Esophagus squamous epithelium (tissue), 5 donors: ENCODE measurements around the gene ACP7. TPM values are rescaled to one million over a fixed set of nuclear protein-coding genes. Genes with fewer than 3 reads are reported as not detected.

ENCODE experiments used
- DNase-seq: peaks from one replicate; lab custom pipeline; 2025; lab: John Stamatoyannopoulos, UW
- H3K27ac ChIP-seq, 4 donors: fragments of 200-600 bp; sonication (generic); one replicate each; pipeline ENCODE4 v1.5.1; 2016 to 2019; ENCODE audit warnings: mild to moderate bottlenecking in 1 of 4
- H3K27me3 ChIP-seq, 4 donors: fragments of 200-600 bp; sonication (generic); 1 replicate in 3 of 4; 2 replicates in 1 of 4; pipeline versions ENCODE4 v1.5.1 to v1.6.0; 2017 to 2021; ENCODE audit warnings: antibody characterized with exemption in 1 of 4
- H3K36me3 ChIP-seq, 3 donors: fragments of 200-600 bp; sonication (generic); one replicate each; pipeline ENCODE4 v1.5.1; 2016 to 2019
- H3K4me1 ChIP-seq, 3 donors: fragments of 200-600 bp; sonication (generic); one replicate each; pipeline ENCODE4 v1.5.1; 2017 to 2019
- H3K4me3 ChIP-seq, 4 donors: fragments of 200-600 bp; sonication (generic); 1 replicate in 3 of 4; 2 replicates in 1 of 4; pipeline ENCODE4 v1.5.1; 2016 to 2019; ENCODE audit warnings: mild to moderate bottlenecking in 2 of 4, moderate library complexity in 1 of 4
- H3K9me3 ChIP-seq, 3 donors: fragments of 200-600 bp; sonication (generic); one replicate each; pipeline ENCODE4 v1.5.1; 2016 to 2019
- CTCF ChIP-seq, 6 experiments: fragments of 450-650 bp in 4 of 6; fragments of 200-600 bp in 2 of 6; sonication (generic) in 2 of 6; IDR thresholded peaks; one replicate each; pipeline ENCODE4 v1.5.1; 2016 to 2019; ENCODE audit warnings: antibody characterized with exemption in 6 of 6, mild to moderate bottlenecking in 4 of 6, moderate library complexity in 4 of 6
- POLR2A ChIP-seq, 4 donors: fragments of 450-650 bp; IDR thresholded peaks; one replicate each; pipeline ENCODE4 v1.6.1; 2017; ENCODE audit warnings: antibody characterized with exemption in 4 of 4, mild to moderate bottlenecking in 4 of 4, moderate library complexity in 3 of 4
- WGBS, 2 donors: methylation state at CpG; one replicate each; pipeline ENCODE4 v1.1.5; 2018; 5-methylcytosine and 5-hydroxymethylcytosine counted together
- intact Hi-C: fragments of 100-400 bp; cut with DNase I; formaldehyde crosslinking; loops from one replicate; pipeline ENCODE4 v1.15.0; 2022
- total RNA-seq, 4 donors: library from RNA; depleted of rRNA; stranded (reverse); fragments of >200 nt; gene quantifications; one replicate each; pipeline ENCODE4 v1.1.0, GENCODE V29; 2016
- donor health status: DM: yes; HTN: yes; CAD: no.

Gene ACP7
- total RNA-seq, 4 donors from 2014 or later: 0.19 to 0.57 (median 0.40) TPM; not detected in 1

GRCh38 chr19:39124136-39124764 lies 40.1 kb downstream of the ACP7 start:
- 73 to 88% methylated on average over 7 of the region's 7 CpGs for WGBS, 2 donors
- no peak overlapping the region for H3K4me3 ChIP-seq
- no peak for TF ChIP-seq CTCF (IDR thresholded peaks at IDR 0.05)
- peaks cover 0 to 6% (median 0%) of the 10 kb centered on the region in 4 donors for H3K27me3 ChIP-seq
- H3K4me1 ChIP-seq: peaks cover 22 to 60% (median 25%) of the 10 kb centered on the region in 3 donors
- H3K36me3 ChIP-seq: no peaks in the 10 kb centered on the region
- no peak for DNase-seq
- no peak overlapping the region for H3K27ac ChIP-seq
- intact Hi-C loops: loop anchor here (5.0 kb wide), 2 partner anchors 63 to 203 kb away; no protein-coding TSS in a partner anchor
- no peaks in the 10 kb centered on the region for H3K9me3 ChIP-seq

- DNase-seq: no peak
- no peaks in the 10 kb centered on the region for H3K36me3 ChIP-seq
- H3K27me3 ChIP-seq: peaks cover 0 to 6% (median 0%) of the 10 kb centered on the region in 4 donors
- TF ChIP-seq CTCF (IDR thresholded peaks at IDR 0.05): no peak
- TF ChIP-seq POLR2A (IDR thresholded peaks at IDR 0.05): no peak
- H3K4me3 ChIP-seq: peak overlapping the region; percentile 73 to 90 (median 84)
- no peaks in the 10 kb centered on the region for H3K9me3 ChIP-seq
- WGBS, 2 donors: 41 to 49% methylated on average over 5 to 7 of the region's 7 CpGs
- peak overlapping the region; percentile 79 to 95 (median 90) for H3K27ac ChIP-seq
- H3K4me1 ChIP-seq: peaks cover 22 to 69% (median 28%) of the 10 kb centered on the region in 3 donors
- intact Hi-C loops: no loop called here
Measured at GRCh38 chr19:39125199-39125553, 41.0 kb downstream of the ACP7 start.

- Histone ChIP-seq H3K9me3 (no peaks in the 10 kb centered on the region), H3K27ac (peak within 1 kb of the TSS; percentile 79 to 95 (median 90)), H3K27me3 (peaks cover 0 to 5% (median 0%) of the 10 kb centered on the region in 4 donors), H3K4me1 (peaks cover 26 to 75% (median 33%) of the 10 kb centered on the region in 3 donors), H3K4me3 (peak within 1 kb of the TSS; percentile 73 to 90 (median 84)), H3K36me3 (no peaks in the 10 kb centered on the region)
- 1 to 3% methylated on average over 34 to 41 of the region's 64 CpGs for WGBS, 2 donors
- intact Hi-C loops: no loop called here
- DNase-seq: peak; percentile 80
- TF ChIP-seq CTCF (IDR thresholded peaks at IDR 0.05) (peak in 2 of 6 experiments; percentile 6 to 22), POLR2A (IDR thresholded peaks at IDR 0.05) (peak in 2 of 4 donors; percentile 31 to 77)
Measured at GRCh38 chr19:39125554-39126311, 41.6 kb downstream of the ACP7 start, which contains the start of gene PAK4. TSS of gene PAK4 (plus strand) at chr19:39125786. CDS start at chr19:39169554, 43,768 bp downstream.

- Histone ChIP-seq H3K4me1 (peaks cover 34 to 83% (median 42%) of the 10 kb centered on the region in 3 donors), H3K27me3 (no peaks in the 10 kb centered on the region), H3K27ac (peak overlapping the region; percentile 79 to 95 (median 90)), H3K4me3 (peak overlapping the region; percentile 73 to 90 (median 84)), H3K36me3 (no peaks in the 10 kb centered on the region), H3K9me3 (no peaks in the 10 kb centered on the region)
- TF ChIP-seq CTCF (IDR thresholded peaks at IDR 0.05) (no peak), POLR2A (IDR thresholded peaks at IDR 0.05) (no peak)
- WGBS, 2 donors: 6 to 25% methylated on average over 14 to 20 of the region's 27 CpGs
- no peak for DNase-seq
- intact Hi-C loops: no loop called here
Measured at GRCh38 chr19:39126312-39127187, 42.4 kb downstream of the ACP7 start.
